Neuronal stem cell (in vitro differentiated cells): ENCODE data around the gene PLAAT3.
"Not testable (repeated sequence)": the region's sequence is repeated elsewhere in the genome, so short reads cannot be mapped to it uniquely, and the experiment has no call there.

ENCODE experiments used
- DNase-seq: peaks from one replicate; pipeline ENCODE4 v3.0.0-alpha.2; 2013; ENCODE audit warnings: low spot score
- H2AFZ ChIP-seq: one replicate; pipeline ENCODE4 v1.6.1; 2013; ENCODE audit warnings: mild to moderate bottlenecking, low read length, inconsistent platforms
- H2AK5ac ChIP-seq: 2 replicates; pipeline ENCODE4 v1.6.1; 2013; ENCODE audit warnings: low read depth, mild to moderate bottlenecking, inconsistent platforms, low read length, moderate library complexity, mixed read lengths
- H2BK120ac ChIP-seq: 2 replicates; pipeline ENCODE4 v1.6.1; 2013; ENCODE audit warnings: low read depth, mild to moderate bottlenecking, inconsistent platforms, low read length, moderate library complexity, mixed read lengths
- H2BK12ac ChIP-seq: one replicate; pipeline ENCODE4 v1.6.1; 2013; ENCODE audit warnings: low read length, inconsistent platforms
- H2BK15ac ChIP-seq: 2 replicates; pipeline ENCODE4 v1.6.1; 2013; ENCODE audit warnings: mild to moderate bottlenecking, low read length, inconsistent platforms, mixed read lengths
- H2BK5ac ChIP-seq: one replicate; pipeline ENCODE4 v1.6.1; 2013; ENCODE audit warnings: inconsistent platforms, mild to moderate bottlenecking, low read length, moderate library complexity
- H3K14ac ChIP-seq: one replicate; pipeline ENCODE4 v1.6.1; 2013; ENCODE audit warnings: low read length, inconsistent platforms
- H3K18ac ChIP-seq: 2 replicates; pipeline ENCODE4 v1.6.1; 2013; ENCODE audit warnings: low read length, inconsistent platforms
- H3K23ac ChIP-seq: 2 replicates; pipeline ENCODE4 v1.6.1; 2013; ENCODE audit warnings: low read depth, mild to moderate bottlenecking, mixed read lengths, low read length, inconsistent platforms; ENCODE audit not compliant: poor library complexity
- H3K27ac ChIP-seq: replicated peaks from 3 replicates; pipeline ENCODE4 v1.5.1; 2013; ENCODE audit warnings: low read length, inconsistent platforms
- H3K27me3 ChIP-seq, 3 experiments: 2 replicates each; pipeline ENCODE4 v1.6.1; 2013; ENCODE audit warnings: low read length in 3 of 3, mild to moderate bottlenecking in 2 of 3, inconsistent platforms in 1 of 3, low read depth in 1 of 3, mixed read lengths in 1 of 3, moderate library complexity in 1 of 3; ENCODE audit not compliant: control insufficient read depth in 3 of 3, insufficient read depth in 3 of 3
- H3K36me3 ChIP-seq, 2 donors: replicated peaks in 1 of 2; 2 replicates each; pipeline ENCODE4 v1.6.1; 2013; ENCODE audit warnings: low read length in 2 of 2; ENCODE audit not compliant: control insufficient read depth in 2 of 2, insufficient read depth in 2 of 2
- H3K4ac ChIP-seq: 2 replicates; pipeline ENCODE4 v1.6.1; 2013; ENCODE audit warnings: inconsistent platforms, mild to moderate bottlenecking, low read length, moderate library complexity
- H3K4me1 ChIP-seq, 2 donors: 1 replicate in 1 of 2; 2 replicates in 1 of 2; pipeline ENCODE4 v1.6.1; 2013; ENCODE audit warnings: low read length in 2 of 2, low read depth in 1 of 2; ENCODE audit not compliant: control insufficient read depth in 2 of 2, insufficient read depth in 1 of 2
- H3K4me2 ChIP-seq: one replicate; pipeline ENCODE4 v1.6.1; 2013; ENCODE audit warnings: mild to moderate bottlenecking, low read length, inconsistent platforms; ENCODE audit not compliant: insufficient read depth, poor library complexity, severe bottlenecking
- H3K4me3 ChIP-seq, 2 donors: 2 replicates each; pipeline ENCODE4 v1.5.1; 2013; ENCODE audit warnings: low read length in 2 of 2, mild to moderate bottlenecking in 2 of 2, inconsistent platforms in 1 of 2, moderate library complexity in 1 of 2
- H3K79me1 ChIP-seq: one replicate; pipeline ENCODE4 v1.6.1; 2013; ENCODE audit warnings: low read depth, mild to moderate bottlenecking, inconsistent platforms, low read length, moderate library complexity
- H3K9ac ChIP-seq: one replicate; pipeline ENCODE4 v1.6.1; 2013; ENCODE audit warnings: mild to moderate bottlenecking, low read depth, low read length, inconsistent platforms; ENCODE audit not compliant: poor library complexity
- H3K9me3 ChIP-seq, 2 donors: replicated peaks in 1 of 2; 2 replicates each; pipeline versions ENCODE3 to v1.6.1; 2013; ENCODE audit warnings: low read length in 2 of 2, mild to moderate bottlenecking in 2 of 2, inconsistent platforms in 1 of 2, low read depth in 1 of 2, mixed read lengths in 1 of 2, moderate library complexity in 1 of 2; ENCODE audit not compliant: control insufficient read depth in 2 of 2, insufficient read depth in 1 of 2
- H4K8ac ChIP-seq: one replicate; pipeline ENCODE4 v1.6.1; 2013; ENCODE audit warnings: low read depth, mild to moderate bottlenecking, inconsistent platforms, low read length, moderate library complexity
- H4K91ac ChIP-seq: one replicate; pipeline ENCODE4 v1.6.1; 2013; ENCODE audit warnings: low read length, low read depth, mild to moderate bottlenecking, inconsistent platforms; ENCODE audit not compliant: poor library complexity
- WGBS, 2 donors: extraction: QIAGEN DNeasy Blood & Tissue Kit; methylation state at CpG; one replicate each; pipeline ENCODE4 v1.1.7; 2013; ENCODE audit warnings: missing lambda C conversion rate in 2 of 2, mixed read lengths in 1 of 2; ENCODE audit not compliant: insufficient read length in 2 of 2, insufficient replicate concordance in 1 of 2; ENCODE audit errors: extremely low coverage in 2 of 2; 5-methylcytosine and 5-hydroxymethylcytosine counted together

The PLAAT3 gene

GRCh38 chr11:63621071-63621470, 6.8 kb upstream of the PLAAT3 start:
- Histone ChIP-seq H3K27ac (no peak overlapping the region), H2AFZ (no peak overlapping the region), H3K9ac (no peak overlapping the region), H3K79me1 (no peaks in the 10 kb centered on the region), H4K91ac (no peak overlapping the region), H3K36me3 (no peaks in the 10 kb centered on the region), H3K4me1 (peaks cover 0 to 5% of the 10 kb centered on the region in 2 donors), H4K8ac (no peak overlapping the region), H2BK5ac (no peak overlapping the region), H3K27me3 (peaks cover 0 to 2% (median 0%) of the 10 kb centered on the region in 3 experiments), H3K4ac (no peak overlapping the region), H3K4me3 (no peak overlapping the region), H3K18ac (no peak overlapping the region), H2BK120ac (no peak overlapping the region), H2BK12ac (no peak overlapping the region), H3K9me3 (no peaks in the 10 kb centered on the region), H3K14ac (no peak overlapping the region), H2BK15ac (no peak overlapping the region), H3K4me2 (no peak overlapping the region), H2AK5ac (no peak overlapping the region), H3K23ac (no peak overlapping the region)
- no CpG with 5 or more reads among the region's 1 CpG for WGBS, 2 donors
- no peak for DNase-seq

- no peak overlapping the region for H2AFZ ChIP-seq
- no peak overlapping the region for H2BK15ac ChIP-seq
- H3K23ac ChIP-seq = no peak overlapping the region
- no peak overlapping the region for H4K8ac ChIP-seq
- H3K4me3 ChIP-seq = no peak overlapping the region
- H3K14ac ChIP-seq = no peak overlapping the region
- no peak overlapping the region for H2BK12ac ChIP-seq
- no CpG with 5 or more reads among the region's 6 CpGs for WGBS, 2 donors
- peaks cover 0 to 7% (median 0%) of the 10 kb centered on the region in 3 experiments for H3K27me3 ChIP-seq
- no peaks in the 10 kb centered on the region for H3K79me1 ChIP-seq
- peaks cover 0 to 5% of the 10 kb centered on the region in 2 donors for H3K4me1 ChIP-seq
- no peaks in the 10 kb centered on the region for H3K36me3 ChIP-seq
- H3K27ac ChIP-seq = no peak overlapping the region
- DNase-seq = no peak
- H2AK5ac ChIP-seq = no peak overlapping the region
- H3K4ac ChIP-seq = no peak overlapping the region
- H2BK5ac ChIP-seq = no peak overlapping the region
- H2BK120ac ChIP-seq = no peak overlapping the region
- H4K91ac ChIP-seq = no peak overlapping the region
- H3K4me2 ChIP-seq = no peak overlapping the region
- no peaks in the 10 kb centered on the region for H3K9me3 ChIP-seq
- H3K18ac ChIP-seq = no peak overlapping the region
- H3K9ac ChIP-seq = no peak overlapping the region
Observed at GRCh38 chr11:63619967-63620366, 5.7 kb upstream of the PLAAT3 start.

GRCh38 chr11:63617686-63618085, 3.5 kb upstream of the PLAAT3 start:
- H2BK12ac ChIP-seq, H3K9me3 ChIP-seq: not testable (repeated sequence)

GRCh38 chr11:63616953-63617352, 2.7 kb upstream of the PLAAT3 start:
- no peak overlapping the region for H2AK5ac ChIP-seq
- no peaks in the 10 kb centered on the region for H3K79me1 ChIP-seq
- H2BK120ac ChIP-seq = no peak overlapping the region
- no peak overlapping the region for H4K91ac ChIP-seq
- no peak overlapping the region for H3K9ac ChIP-seq
- no peak overlapping the region for H2AFZ ChIP-seq
- H3K9me3 ChIP-seq = no peaks in the 10 kb centered on the region
- no peaks in the 10 kb centered on the region for H3K36me3 ChIP-seq
- H3K23ac ChIP-seq = no peak overlapping the region
- no peak overlapping the region for H2BK5ac ChIP-seq
- H3K18ac ChIP-seq = no peak overlapping the region
- H3K4me1 ChIP-seq = peaks cover 3% of the 10 kb centered on the region in 2 donors
- DNase-seq = no peak
- no peak overlapping the region for H2BK12ac ChIP-seq
- no peak overlapping the region for H3K4me3 ChIP-seq
- no peak overlapping the region for H3K4me2 ChIP-seq
- peaks cover 0 to 33% (median 12%) of the 10 kb centered on the region in 3 experiments for H3K27me3 ChIP-seq
- H3K14ac ChIP-seq = no peak overlapping the region
- H4K8ac ChIP-seq = no peak overlapping the region
- WGBS, 2 donors = no CpG with 5 or more reads among the region's 3 CpGs
- H3K4ac ChIP-seq = no peak overlapping the region
- H3K27ac ChIP-seq = no peak overlapping the region
- no peak overlapping the region for H2BK15ac ChIP-seq

More at GRCh38 chr11:63617686-63618085, 3.5 kb upstream of the PLAAT3 start:
- not testable (repeated sequence) for H3K36me3 ChIP-seq, H3K4me2 ChIP-seq, H2AFZ ChIP-seq, H3K4me3 ChIP-seq, H2BK5ac ChIP-seq, DNase-seq, H3K9ac ChIP-seq, H2BK15ac ChIP-seq, H2AK5ac ChIP-seq, H3K27ac ChIP-seq, H3K23ac ChIP-seq, H4K8ac ChIP-seq, H3K4ac ChIP-seq, H4K91ac ChIP-seq, H3K18ac ChIP-seq, H3K14ac ChIP-seq, H3K4me1 ChIP-seq, H2BK120ac ChIP-seq, H3K79me1 ChIP-seq
- H3K27me3 ChIP-seq = peaks cover 0 to 25% (median 12%) of the 10 kb centered on the region in 3 experiments
- WGBS, 2 donors = no CpG with 5 or more reads among the region's 5 CpGs
